ENCODE measurements around the gene AGPAT4. TPM values are rescaled to one million over a fixed set of nuclear protein-coding genes. Genes with fewer than 3 reads are reported as not detected.

The AGPAT4 gene
- total RNA-seq, 1 experiment from 2014 or later = 22.0 TPM

GRCh38 chr6:161194374-161194773 lies 79.5 kb downstream of the AGPAT4 start:
- Histone ChIP-seq H3K4me1 (ENCODE audit: insufficient read depth, low read length) (no peaks in the 10 kb centered on the region), H2BK15ac (ENCODE audit: low read depth, low read length) (no peak overlapping the region), H2BK20ac (ENCODE audit: low read depth, low read length, poor library complexity, severe bottlenecking) (no peak overlapping the region), H2BK120ac (ENCODE audit: low read depth, low read length, poor library complexity, severe bottlenecking) (no peak overlapping the region), H3K56ac (ENCODE audit: insufficient read length, low read depth, low read length) (no peak overlapping the region), H3T11ph (ENCODE audit: low read length) (no peak overlapping the region), H4K5ac (ENCODE audit: insufficient read length, low read depth, low read length) (no peak overlapping the region), H3K9ac (ENCODE audit: extremely low read depth, insufficient read length, low read length) (no peak overlapping the region), H4K8ac (replicated peaks; ENCODE audit: insufficient read length, low read depth, low read length) (no peak overlapping the region), H3K79me1 (ENCODE audit: insufficient read depth, low read depth, low read length, poor library complexity, severe bottlenecking) (no peaks in the 10 kb centered on the region), H2BK12ac (ENCODE audit: insufficient read length, low read depth, low read length) (no peak overlapping the region), H3K9me3 (ENCODE audit: control insufficient read depth, low read depth, low read length) (peaks cover 5% of the 10 kb centered on the region), H4K91ac (ENCODE audit: insufficient read length, low read depth, low read length) (no peak overlapping the region), H4K20me1 (ENCODE audit: control insufficient read depth, insufficient read depth, insufficient read length) (no peaks in the 10 kb centered on the region), H3K23ac (ENCODE audit: insufficient read length, low read depth, low read length) (no peak overlapping the region), H3K18ac (ENCODE audit: insufficient read length, low read depth, low read length) (no peak overlapping the region), H3K4me2 (ENCODE audit: insufficient read depth, insufficient read length, low read length) (no peak overlapping the region), H3K27me3 (ENCODE audit: insufficient read depth, low read length) (no peaks in the 10 kb centered on the region), H2BK5ac (ENCODE audit: insufficient read length, low read length) (no peak overlapping the region), H3K79me2 (ENCODE audit: insufficient read depth, low read length) (peaks cover 2% of the 10 kb centered on the region; the same call in 1 of the 2 replicates), H3K27ac (ENCODE audit: insufficient read length, low read depth, low read length) (no peak overlapping the region), H2AFZ (ENCODE audit: low read length) (no peak overlapping the region), H3K14ac (ENCODE audit: insufficient read depth, low read length) (no peak overlapping the region), H3K23me2 (ENCODE audit: insufficient read length, low read depth, low read length, poor library complexity, severe bottlenecking) (no peaks in the 10 kb centered on the region), H2AK5ac (ENCODE audit: insufficient read length, low read length) (no peak overlapping the region), H3K4ac (ENCODE audit: low read depth, low read length) (no peak overlapping the region)
- peaks cover 18 to 23% of the 10 kb centered on the region in 2 experiments for H3K9me3 Mint-ChIP-seq
- TF ChIP-seq CTCF (conservative IDR thresholded peaks at IDR 0.05) = no peak
- no peak overlapping the region for H3K27ac Mint-ChIP-seq
- no peak for DNase-seq
- 100% methylated on average over 2 of the region's 4 CpGs for WGBS (ENCODE audit: extremely low coverage, insufficient read length, low lambda C conversion rate)
- no peak overlapping the region for H3K4me3 Mint-ChIP-seq
- no peaks in the 10 kb centered on the region for H3K27me3 Mint-ChIP-seq (ENCODE audit: low read depth)
- H3K4me1 Mint-ChIP-seq = peaks cover 2 to 4% of the 10 kb centered on the region in 2 experiments; a peak in 2 of 4 replicates
- peaks cover 21 to 39% (median 37%) of the 10 kb centered on the region in 3 experiments for H3K36me3 Mint-ChIP-seq (ENCODE audit: insufficient read depth in 1 of 3, low read depth in 3 of 3)
